HG02938 (cell line): ENCODE results near the gene ATP8B4.

Experiments used
- ATAC-seq: cut with Tn5 transposase; IDR thresholded peaks from one replicate; pipeline ENCODE4 v1.9.1; 2021; ENCODE audit warnings: mild to moderate bottlenecking, moderate library complexity; ENCODE audit not compliant: unreplicated experiment

The ATP8B4 gene

DNA sequence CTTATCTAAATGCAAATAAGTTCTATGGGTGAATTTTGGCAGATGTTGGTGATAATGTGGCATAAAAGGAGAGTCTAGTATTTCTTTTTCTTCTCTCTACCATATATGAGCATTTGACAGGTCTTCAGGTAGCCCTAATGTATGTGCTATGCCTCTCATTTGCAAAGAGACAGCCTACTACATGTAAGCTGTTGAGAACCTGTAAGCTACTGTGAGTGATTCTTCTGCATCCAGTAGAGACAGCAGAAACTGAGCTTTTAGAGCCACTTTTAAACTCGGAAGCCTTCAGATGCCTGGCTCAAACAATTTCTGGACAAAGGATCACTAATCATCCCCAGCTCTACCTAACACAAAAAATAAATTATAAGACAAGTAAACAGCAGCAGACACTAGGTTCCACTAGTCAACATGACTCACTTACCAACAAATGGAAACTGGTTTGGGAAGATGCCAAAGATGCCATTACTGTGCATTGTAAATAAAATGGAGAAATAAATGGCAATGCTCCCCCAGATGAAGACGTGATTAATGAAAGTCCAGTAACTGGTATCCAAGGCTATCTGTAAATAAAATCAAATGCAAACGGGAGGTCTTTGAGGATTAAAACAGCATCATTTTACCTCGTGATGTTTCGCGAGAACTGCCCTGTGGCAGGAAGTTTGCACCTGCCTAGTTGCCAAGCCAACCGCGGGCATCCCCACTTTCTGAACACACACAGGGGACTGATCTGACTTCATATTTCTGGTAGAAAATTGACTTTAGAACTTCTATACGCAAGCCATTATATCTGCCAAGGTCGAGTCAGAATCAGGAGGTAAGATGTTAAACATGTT, 252.9 kb downstream of the ATP8B4 start:
- no peak for ATAC-seq

DNA sequence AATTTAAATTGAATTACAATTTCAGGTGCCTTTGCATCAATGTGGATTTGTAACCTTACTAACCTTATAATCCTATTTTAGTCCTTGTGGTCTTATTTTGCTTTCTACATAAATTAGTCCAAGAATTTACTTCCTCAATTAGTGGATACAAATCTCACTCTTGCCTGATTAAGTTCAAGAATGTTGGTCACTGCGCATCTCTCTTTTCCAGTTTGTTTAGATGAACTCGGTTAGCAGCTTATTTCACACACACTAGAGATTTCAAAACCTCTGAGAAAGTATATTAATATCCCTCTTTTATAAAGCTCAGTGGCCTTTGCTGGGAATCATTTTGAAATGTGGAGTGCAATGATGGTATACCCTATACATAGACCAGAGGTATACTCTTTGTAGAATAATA, 254.8 kb downstream of the ATP8B4 start:
- ATAC-seq = no peak

DNA sequence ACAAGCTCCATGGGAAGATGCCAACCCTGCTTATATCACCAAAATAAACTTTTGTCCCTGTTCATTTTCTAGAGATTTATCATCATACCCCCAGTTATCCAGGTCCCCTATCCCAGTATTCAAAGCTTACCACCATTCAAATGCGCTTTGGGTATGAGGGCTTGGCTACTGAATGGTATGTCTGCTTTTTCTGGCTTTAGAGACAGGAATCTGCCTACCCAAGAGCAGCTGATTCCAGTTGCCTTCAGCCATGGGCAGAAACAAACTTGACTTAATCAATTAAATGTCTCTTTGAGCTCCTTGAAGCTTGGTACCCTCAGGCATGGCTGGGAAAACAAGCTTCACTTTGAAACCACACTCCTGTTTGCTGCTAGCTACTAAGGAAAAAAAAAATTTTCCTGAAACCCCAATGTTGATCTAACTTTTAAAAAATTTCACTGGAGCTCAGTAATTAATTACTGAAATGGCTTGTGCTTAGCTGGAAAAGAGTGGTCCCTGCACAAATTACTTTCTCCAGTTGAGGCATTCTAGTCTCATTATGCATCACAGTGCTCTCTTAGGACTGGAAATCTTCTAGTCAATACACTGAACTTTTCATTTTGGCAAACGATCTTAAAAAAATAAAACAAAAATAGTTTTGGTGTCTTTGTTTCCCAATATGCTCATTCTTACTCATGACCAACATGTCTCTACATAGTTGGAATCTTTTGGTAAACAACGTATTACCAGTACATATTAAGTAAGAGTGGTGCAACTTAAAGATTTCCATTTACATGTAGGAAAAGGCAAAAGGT, 255.4 kb downstream of the ATP8B4 start:
- no peak for ATAC-seq

DNA sequence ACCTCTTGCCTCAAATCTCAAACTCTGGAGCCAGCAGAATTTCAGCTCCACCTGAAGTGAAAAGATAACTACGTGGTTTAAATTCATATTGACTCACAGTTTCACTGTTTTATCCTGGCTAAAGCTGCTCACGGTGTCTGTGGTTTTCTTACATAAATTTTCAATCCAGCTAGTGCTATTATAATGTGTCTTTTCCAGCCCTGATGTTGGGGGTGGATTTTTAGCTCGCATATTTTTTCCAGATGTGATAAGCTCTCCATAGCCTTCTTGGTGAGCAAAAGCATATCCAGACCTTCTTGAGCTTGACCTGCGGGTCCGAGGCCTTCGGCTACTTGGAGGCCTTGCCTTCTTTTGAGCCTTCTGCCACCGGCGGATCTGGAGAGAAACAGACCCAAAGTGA, 258.9 kb downstream of the ATP8B4 start:
- no peak for ATAC-seq

DNA sequence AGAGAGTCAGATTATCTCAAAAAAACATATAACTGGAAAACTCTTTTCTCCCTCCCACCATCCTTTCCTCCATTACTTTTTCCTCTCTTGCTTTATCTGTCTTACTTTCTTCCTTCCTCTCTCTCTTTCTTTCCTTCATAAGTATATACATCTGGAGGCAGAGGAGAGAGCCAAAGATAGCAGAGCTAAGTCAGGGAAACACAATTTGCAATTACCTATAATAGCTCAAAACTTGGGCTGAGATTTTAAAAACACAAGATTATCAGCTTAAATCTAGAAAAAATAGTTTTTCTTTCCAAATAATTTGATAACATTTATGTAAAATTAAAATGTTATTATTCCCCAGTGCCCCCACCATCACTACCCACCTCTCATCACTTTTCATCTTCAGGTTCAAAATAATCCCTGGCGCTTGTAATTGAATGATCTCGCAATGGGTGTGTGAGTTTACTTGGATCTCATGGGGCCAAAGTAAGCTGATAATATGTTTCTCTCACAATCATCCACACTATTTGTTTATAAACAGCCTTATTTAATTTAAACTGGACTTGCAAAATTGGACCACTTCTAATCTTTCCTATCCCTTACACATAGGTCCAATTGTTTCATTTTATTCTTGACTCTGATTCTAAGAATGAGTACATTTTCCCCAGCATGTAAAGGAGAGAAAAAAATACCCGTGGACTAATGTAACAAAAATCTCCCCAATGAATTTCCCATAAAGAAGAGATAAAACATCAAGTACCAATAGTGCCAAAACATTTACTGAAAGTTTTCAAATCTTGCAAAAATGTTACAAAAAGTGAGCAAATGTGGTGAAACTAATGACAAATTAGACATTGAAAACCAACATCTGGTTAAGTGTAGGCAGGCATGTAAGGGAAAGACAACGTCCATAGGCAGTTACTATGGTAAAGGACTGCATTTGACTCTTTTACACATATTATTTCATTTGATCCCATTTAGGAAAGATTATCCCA, 261.2 kb downstream of the ATP8B4 start:
- ATAC-seq = no peak

DNA sequence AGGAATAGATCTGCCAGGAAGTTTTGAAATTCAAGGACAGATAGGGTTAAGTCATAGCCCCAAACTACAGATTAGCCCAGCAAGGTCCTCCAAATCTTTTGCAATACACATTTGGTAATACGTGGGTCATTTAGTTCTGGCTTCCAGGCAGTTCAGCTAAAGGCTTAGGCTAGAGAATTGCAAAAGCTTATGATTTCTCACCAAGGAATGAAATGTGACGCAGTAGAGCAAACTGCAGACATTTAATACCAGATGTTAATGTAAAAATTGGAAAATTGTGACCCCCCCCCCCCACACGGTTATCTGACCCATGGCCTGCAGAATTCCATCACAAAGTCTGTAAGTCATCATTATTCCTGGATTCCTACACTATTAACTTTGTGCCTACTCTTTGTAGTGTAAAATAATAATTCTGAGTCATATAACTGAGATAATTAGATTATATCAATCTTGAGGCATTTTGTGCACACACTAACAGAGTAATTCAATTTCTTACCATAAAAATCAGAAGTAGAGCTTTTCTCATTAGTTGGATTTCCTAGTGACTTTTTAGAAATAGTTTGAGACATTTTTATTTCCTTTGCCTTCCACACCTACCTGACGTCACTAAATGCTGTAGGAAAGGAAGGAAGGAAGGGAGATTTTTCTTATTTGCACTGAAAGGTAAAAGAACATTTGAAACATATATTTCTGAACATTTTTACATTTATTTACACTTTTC, 263.0 kb downstream of the ATP8B4 start:
- no peak for ATAC-seq

DNA sequence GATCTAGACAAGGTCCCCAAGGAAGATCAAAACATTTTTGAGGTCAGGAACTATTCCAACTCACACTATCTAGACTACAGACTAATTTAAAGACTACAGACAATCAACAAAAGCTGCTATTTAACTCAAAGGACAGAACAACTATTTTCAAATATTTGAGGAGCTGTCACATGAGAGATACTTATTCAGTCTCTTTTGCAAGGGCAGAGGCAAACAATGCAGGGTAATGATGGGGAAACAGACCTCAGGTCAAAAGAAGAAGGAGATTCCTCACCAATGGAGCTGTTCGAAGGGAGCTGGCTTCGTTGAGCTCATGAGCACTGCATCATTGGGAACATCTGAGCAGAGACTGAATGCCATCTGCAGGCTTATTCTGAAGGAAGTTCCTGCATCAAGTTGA, 266.3 kb downstream of the ATP8B4 start:
- ATAC-seq = no peak

DNA sequence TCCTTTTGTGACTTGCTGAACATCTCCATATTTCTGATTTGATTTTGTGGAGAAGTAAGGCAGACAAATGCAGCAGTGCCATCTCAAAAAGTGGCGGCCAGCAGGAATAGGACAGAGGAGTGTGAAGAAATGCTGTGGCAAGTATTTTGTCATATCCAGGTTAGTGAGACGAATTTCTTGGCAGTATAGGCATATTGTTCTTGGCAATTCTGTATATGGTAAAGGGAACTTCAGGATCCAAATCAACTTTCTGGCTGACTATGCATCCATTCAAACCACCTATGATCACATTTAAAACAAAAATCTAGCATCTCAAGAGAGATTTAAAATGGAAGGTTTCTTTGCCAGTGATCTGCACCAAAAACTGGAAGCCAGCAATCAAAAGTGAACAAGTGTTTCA, 270.2 kb downstream of the ATP8B4 start:
- no peak for ATAC-seq

DNA sequence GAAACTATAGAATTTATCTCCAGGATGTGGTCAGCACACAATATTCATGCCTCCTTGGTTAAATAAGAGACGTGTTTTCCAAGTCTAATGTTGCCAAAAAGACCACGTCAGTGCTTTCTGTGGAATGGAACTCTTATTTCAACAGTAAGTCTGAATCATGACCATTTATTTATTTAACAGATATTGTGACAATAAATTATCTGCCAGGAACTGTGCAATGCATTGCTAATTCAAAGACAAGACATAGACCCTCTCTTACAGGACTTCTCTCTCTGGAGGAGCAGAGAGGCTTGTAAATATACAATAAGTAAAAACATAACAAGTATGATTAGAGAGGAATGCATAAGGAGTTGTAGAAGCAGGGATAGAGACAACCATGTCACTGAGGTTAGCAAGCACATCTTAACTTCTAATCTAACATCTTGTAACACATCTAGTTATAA, 270.7 kb downstream of the ATP8B4 start:
- no peak for ATAC-seq

DNA sequence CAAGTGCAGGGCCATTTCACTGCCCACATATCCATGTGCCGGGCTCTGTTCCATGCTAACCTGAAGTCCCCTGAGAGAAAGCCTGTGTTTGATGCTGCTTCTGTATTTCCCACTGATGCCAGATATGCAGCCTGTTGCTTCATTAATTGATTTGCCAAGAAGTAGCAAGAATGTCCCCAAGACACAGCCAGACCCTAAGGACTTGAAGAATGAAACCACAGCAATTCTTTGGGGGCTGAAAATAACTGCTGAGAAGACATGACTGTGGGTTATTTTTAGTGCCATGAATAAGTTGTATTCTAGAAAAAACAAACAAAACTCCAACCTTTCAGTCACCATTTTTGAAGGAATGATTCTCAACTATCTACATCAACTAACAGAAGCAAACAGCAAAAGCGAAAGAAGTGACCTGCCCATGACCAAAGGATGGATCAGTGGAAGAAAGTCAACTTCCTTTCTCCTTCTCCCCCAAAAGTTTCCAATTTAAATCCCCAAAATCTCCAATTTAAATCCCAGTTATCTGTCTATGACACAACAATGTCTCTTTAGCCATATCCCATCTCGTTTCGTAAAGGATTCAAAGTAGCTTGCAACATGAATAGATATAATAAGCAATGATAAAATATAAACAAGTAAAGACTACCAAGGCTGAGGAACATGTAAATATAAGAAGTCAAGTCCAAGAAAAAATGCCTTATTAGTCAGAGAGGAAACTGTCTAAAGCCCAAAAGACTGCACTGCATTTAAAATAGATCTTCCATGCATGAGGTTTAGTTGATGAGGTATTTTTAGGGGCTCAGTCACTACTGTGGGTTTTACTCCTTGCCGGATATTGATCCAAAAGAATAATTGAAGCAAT, 271.4 kb downstream of the ATP8B4 start:
- ATAC-seq = no peak

DNA sequence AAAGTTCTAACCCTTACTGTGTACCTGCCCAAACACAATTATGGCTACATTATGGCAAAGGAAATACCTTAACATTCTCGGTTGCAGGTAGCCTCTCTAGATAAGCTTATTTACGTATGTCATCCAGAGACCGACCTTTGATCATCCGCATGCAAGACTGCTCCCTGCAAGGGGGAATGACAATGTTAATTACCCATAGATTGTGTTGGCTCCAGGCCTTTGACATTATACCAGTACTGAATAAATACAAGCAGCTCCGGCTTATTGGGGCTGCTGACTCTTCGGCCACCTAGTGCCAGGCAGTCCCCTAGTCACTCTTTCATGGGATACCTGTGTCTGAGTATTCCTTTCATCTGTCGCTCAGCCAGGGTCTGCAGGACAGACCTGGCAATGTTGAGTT, 274.6 kb downstream of the ATP8B4 start:
- ATAC-seq = no peak

DNA sequence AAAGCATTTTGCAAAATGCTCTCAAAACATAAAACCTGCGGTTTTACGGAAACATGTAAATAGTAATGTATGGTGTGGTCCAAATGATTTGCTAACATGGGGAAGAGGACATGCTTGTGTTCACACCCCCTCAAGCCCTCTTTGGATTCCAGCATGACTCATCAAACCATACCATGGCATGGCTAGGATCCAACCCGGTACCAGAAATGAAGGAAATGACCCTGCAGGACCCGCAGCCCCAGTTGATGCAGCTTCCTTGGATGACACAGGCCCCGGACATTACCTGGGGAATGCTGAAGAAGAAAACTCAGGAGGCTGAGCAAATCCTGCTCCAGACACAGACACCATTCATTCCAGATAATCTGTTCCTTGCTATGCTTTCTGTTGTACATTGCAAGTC, 275.3 kb downstream of the ATP8B4 start:
- ATAC-seq = no peak

DNA sequence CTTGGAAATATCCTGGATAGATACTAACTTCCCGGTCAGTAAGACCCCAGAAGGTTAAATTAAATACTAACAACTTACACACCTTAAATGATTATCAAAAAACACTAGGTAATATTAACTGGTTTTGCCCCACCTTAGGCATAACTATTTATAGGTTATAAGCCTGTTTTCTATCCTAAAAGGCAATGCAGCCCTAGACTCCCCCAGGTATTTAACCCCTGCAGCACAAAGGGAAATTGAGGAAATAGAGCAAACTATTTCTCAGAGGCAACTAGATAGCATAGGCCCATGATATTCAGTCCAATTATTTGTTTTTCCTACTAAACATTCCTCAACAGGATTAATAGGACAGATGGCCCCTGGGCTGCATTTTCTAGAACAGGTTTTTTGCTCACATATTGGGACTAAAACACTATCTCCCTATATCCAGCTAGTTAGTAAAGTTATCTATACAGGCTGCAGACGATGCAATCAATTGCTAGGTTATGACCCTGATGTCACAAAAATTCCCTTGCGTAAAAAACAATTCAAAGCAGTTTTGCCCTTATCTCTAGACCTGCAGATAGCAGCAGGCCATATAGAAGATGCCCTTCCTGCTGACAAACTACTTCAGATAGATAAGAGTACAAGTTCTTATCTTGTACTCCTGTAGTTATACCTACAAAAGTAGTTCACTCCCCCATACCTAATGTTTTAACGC, 276.9 kb downstream of the ATP8B4 start:
- ATAC-seq = no peak

DNA sequence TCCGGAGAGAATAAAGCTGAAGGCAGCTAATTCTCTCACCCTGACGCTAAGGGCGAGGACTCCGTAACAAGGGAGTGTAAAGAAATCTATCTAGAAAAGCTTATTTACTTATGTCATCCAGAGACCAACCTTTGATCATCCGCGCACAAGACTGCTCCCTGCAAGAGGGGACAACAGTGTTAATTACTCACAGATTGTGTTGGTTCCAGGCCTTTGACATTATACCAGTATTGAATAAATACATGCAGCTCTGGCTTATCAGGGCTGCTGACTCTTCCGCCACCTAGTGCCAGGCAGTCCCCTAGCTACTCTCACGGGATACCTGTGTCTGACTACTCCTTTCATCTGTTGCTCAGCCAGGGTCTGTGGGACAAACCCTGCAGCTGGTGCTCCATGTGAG, 286.5 kb downstream of the ATP8B4 start:
- no peak for ATAC-seq

DNA sequence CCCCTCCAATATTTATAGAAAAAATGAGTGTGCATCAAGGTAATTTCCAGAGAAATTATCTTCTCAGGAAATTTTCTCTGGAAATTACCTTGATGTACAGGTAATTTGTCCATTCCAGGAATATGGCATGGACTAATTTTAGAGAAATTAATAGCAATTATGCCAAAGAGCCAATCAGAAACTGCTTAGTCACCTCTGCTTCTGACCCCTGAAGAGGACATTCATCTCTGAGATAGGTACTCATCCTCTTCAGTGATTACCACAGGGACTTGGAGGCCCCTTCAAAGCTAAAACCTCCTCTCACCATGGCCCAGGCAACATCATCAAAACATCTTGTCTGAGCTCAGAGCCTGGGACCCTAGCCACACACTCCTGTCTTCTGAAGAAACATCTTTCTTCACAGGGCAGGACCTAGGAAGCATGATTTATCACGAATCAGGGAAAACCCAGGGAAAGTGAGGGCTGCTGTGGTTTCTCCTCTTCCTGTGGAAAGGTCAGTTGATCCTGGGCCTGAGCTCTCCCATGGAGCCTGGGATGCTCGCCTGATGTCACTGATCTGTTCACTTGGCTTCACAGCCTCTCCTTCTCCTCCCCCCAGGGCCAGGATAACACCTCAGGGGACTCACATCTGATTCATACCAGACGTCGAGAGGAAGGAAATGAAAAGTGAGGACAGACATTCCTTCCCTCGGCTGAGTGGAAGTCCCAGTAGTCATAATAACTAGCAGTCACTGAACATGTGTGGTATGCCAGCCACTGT, 287.6 kb downstream of the ATP8B4 start:
- ATAC-seq = no peak

DNA sequence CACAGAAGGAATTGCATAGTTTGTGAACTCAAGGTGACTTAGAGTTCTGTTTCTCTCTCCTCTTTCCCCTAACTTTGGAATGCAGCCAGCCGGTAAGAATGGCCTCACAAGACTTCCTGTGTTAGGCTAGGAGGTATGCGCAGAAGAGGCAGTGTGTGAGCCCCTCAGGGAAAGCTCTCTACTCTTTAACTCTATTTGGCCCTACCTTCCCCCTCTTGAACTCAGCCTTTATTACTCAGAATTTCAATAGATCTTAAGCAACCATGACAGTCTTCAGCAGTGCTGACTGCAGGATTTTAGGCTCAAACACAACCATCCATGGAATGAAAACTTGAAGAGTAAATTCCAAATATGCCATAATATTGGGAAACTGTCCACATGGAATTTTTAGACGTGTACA, 288.6 kb downstream of the ATP8B4 start:
- ATAC-seq = no peak

DNA sequence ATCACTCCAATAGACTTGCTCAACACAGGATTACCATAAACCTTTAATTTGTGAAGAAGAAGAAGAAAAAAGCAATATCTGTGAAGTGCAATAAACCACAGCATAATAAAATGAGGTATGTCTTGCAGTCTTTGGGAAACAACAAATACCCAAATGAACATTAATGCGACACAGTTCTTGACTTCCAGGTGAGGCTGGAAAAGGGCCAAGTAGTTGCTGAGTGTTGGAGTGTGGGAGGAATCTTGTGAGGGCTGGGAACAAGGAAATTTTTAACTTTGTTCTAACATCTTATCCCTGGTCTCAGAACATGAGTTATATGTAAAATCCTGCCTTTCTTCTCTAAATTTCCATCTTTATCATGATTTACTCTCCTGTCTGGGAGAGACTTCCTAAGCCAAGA, 291.7 kb downstream of the ATP8B4 start:
- ATAC-seq = no peak

DNA sequence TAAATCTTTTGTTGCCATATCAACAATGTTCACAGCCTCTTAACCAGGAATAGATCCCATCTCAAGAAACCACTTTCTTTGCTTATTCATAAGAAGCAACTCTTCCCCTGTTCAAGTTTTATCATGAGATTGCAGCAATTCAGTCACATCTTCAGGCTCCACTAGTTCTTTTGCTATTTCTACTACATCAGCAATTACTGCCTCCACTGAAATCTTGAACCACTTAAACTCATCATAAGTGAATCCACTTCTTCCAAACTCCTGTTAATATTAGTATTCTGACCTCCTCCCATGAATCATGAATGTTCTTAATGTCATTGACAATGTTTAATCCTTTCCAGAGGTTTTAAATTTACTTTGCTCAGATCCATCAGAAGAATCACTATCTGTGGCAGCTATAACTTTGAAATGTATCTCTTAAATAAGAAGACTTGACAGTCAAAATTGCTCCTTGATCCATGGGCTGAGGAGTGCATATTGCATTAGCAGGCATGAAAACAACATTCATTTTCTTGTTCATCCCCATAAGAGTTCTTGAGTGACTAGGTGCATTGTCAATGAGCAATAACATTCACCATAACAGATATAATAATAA, 292.3 kb downstream of the ATP8B4 start:
- ATAC-seq = no peak
